ENCODE data around the gene ELMO3.

ELMO3 gene

GRCh38 chr16:67238278-67238575 is 39.3 kb downstream of the ELMO3 start:
- no peak for DNase-seq (ENCODE audit: low read depth)
- TF ChIP-seq, protein P1, sequence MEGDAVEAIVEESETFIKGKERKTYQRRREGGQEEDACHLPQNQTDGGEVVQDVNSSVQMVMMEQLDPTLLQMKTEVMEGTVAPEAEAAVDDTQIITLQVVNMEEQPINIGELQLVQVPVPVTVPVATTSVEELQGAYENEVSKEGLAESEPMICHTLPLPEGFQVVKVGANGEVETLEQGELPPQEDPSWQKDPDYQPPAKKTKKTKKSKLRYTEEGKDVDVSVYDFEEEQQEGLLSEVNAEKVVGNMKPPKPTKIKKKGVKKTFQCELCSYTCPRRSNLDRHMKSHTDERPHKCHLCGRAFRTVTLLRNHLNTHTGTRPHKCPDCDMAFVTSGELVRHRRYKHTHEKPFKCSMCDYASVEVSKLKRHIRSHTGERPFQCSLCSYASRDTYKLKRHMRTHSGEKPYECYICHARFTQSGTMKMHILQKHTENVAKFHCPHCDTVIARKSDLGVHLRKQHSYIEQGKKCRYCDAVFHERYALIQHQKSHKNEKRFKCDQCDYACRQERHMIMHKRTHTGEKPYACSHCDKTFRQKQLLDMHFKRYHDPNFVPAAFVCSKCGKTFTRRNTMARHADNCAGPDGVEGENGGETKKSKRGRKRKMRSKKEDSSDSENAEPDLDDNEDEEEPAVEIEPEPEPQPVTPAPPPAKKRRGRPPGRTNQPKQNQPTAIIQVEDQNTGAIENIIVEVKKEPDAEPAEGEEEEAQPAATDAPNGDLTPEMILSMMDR (IDR thresholded peaks at IDR 0.05; ENCODE audit: low read length, missing control alignments): no peak
- H3K4me3 ChIP-seq (replicated peaks; ENCODE audit: low read depth, low read length): no peak overlapping the region

DNA sequence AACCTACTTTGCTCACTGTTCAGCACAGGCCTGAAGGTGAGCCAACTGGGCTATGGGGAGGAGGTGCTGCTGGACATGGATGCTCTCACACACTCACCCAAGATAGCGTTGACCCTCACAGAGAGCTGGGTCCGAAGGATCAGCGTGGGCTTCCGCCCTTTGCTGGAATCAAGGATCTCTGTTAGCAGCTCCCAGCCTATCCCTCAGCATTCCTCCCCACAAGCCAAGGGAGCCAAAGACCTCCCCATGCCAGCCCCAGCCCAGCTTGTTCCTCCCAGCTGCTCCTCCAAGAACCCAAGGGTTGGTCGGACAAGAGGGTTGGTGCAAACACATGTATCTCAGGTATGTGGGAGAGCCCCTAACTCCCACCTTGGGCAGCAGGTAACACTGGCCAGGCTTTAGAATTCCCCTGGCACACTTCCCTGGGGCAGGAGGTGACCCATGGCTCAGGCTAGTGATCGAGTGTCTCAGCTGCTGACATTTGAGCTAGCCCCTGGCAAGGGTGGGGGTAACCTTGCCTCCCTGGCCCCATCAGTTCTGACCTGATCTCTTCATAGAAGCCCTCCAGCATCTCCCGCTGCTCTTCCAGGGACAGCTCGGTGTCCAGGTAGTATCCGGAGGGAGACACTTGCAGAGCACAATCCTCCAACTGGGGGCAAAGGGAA is 40.0 kb downstream of the ELMO3 start:
- H3K4me3 ChIP-seq (replicated peaks; ENCODE audit: low read depth, low read length): no peak overlapping the region
- no peak for DNase-seq (ENCODE audit: low read depth)
- TF ChIP-seq, protein P1 (IDR thresholded peaks at IDR 0.05; ENCODE audit: low read length, missing control alignments): no peak

GRCh38 chr16:67240506-67240905 is 41.6 kb downstream of the ELMO3 start:
- no peak overlapping the region for H3K4me3 ChIP-seq (replicated peaks; ENCODE audit: low read depth, low read length)
- TF ChIP-seq, protein P1 (IDR thresholded peaks at IDR 0.05; ENCODE audit: low read length, missing control alignments): no peak
- DNase-seq (ENCODE audit: low read depth): no peak

- peak; percentile 74 for DNase-seq (ENCODE audit: low read depth)
- no peak overlapping the region for H3K4me3 ChIP-seq (replicated peaks; ENCODE audit: low read depth, low read length)
- TF ChIP-seq, protein P1 (IDR thresholded peaks at IDR 0.05; ENCODE audit: low read length, missing control alignments): no peak
Observed at GRCh38 chr16:67241008-67241900, 42.3 kb downstream of the ELMO3 start.

GRCh38 chr16:67242138-67242730 is 43.3 kb downstream of the ELMO3 start:
- no peak for DNase-seq (ENCODE audit: low read depth)
- no peak overlapping the region for H3K4me3 ChIP-seq (replicated peaks; ENCODE audit: low read depth, low read length)
- TF ChIP-seq, protein P1 (IDR thresholded peaks at IDR 0.05; ENCODE audit: low read length, missing control alignments): no peak

GRCh38 chr16:67243481-67243880 is 44.5 kb downstream of the ELMO3 start:
- TF ChIP-seq, protein P1 (IDR thresholded peaks at IDR 0.05; ENCODE audit: low read length, missing control alignments): no peak
- no peak overlapping the region for H3K4me3 ChIP-seq (replicated peaks; ENCODE audit: low read depth, low read length)
- DNase-seq (ENCODE audit: low read depth): no peak
